MCF 10A (cell line): ENCODE data around the gene RPS28. TPM values are rescaled to one million over a fixed set of nuclear protein-coding genes. Genes with fewer than 3 reads are reported as not detected.
"Not testable (repeated sequence)": the region's sequence is repeated elsewhere in the genome, so short reads cannot be mapped to it uniquely, and the experiment has no call there.

Source experiments
- BruUV-seq: library from RNA; stranded (reverse); fragments of 400-500 nt; replicated peaks from 2 replicates; lab custom pipeline; 2021; lab: Mats Ljungman, UMichigan
- CTCF ChIA-PET: fragments of 300-600 bp; sonication (Branson Sonifier 250); formaldehyde crosslinking; extraction: SDS; loops from one replicate; lab custom pipeline; 2021; ENCODE audit warnings: antibody characterized with exemption, inconsistent platforms; lab: Yijun Ruan, JAX
- POLR2A ChIA-PET: fragments of 300-600, 350-650 bp; sonication (Branson Sonifier 250); formaldehyde crosslinking; extraction: SDS; loops from one replicate; lab custom pipeline; 2020; ENCODE audit warnings: antibody characterized with exemption, inconsistent platforms; lab: Yijun Ruan, JAX
- DNase-seq: peaks from one replicate; pipeline ENCODE4 v3.0.0-alpha.2; 2018; ENCODE audit not compliant: unreplicated experiment
- H3K27ac Mint-ChIP-seq: one replicate; pipeline ENCODE4 v1.8.0; 2022; ENCODE audit warnings: mild to moderate bottlenecking, low read depth, mixed read lengths; ENCODE audit not compliant: unreplicated experiment
- H3K27me3 Mint-ChIP-seq: one replicate; pipeline ENCODE4 v1.8.0; 2022; ENCODE audit warnings: mixed read lengths; ENCODE audit not compliant: insufficient read depth, unreplicated experiment
- H3K36me3 Mint-ChIP-seq: one replicate; pipeline ENCODE4 v1.8.0; 2022; ENCODE audit warnings: mild to moderate bottlenecking, moderate library complexity, mixed read lengths; ENCODE audit not compliant: insufficient read depth, unreplicated experiment
- H3K4me1 Mint-ChIP-seq: one replicate; pipeline ENCODE4 v1.8.0; 2022; ENCODE audit warnings: mixed read lengths; ENCODE audit not compliant: insufficient read depth, unreplicated experiment
- H3K4me3 Mint-ChIP-seq: one replicate; pipeline ENCODE4 v1.8.0; 2022; ENCODE audit warnings: mild to moderate bottlenecking, moderate library complexity, mixed read lengths; ENCODE audit not compliant: unreplicated experiment
- H3K9me3 Mint-ChIP-seq: one replicate; pipeline ENCODE4 v1.8.0; 2022; ENCODE audit warnings: mixed read lengths; ENCODE audit not compliant: unreplicated experiment
- CTCF ChIP-seq: fragments of 200-600 bp; IDR thresholded peaks from one replicate; pipeline ENCODE4 v1.8.0; 2022; ENCODE audit warnings: antibody characterized with exemption, mild to moderate bottlenecking; ENCODE audit not compliant: unreplicated experiment
- intact Hi-C: fragments of 100-400 bp; cut with micrococcal nuclease; formaldehyde crosslinking; loops from 2 replicates; pipeline ENCODE4 v1.14.1; 2022
- total RNA-seq: library from RNA; stranded (reverse); gene quantifications from 2 replicates; pipeline ENCODE4 v1.2.3, GENCODE V29; 2022

The RPS28 gene
- total RNA-seq, 1 experiment from 2014 or later: 2,362 TPM

GRCh38 chr19:8316351-8317125 is 4.8 kb upstream of the RPS28 start:
- ChIA-PET POLR2A (no interaction called here), CTCF (interaction anchor here (0.5 to 0.7 kb wide), 3 partner anchors 42 to 122 kb away, joined by 3 read pairs; no protein-coding TSS in a partner anchor)
- no peak for DNase-seq
- Mint-ChIP-seq H3K27me3 (no peaks in the 10 kb centered on the region), H3K9me3 (no peaks in the 10 kb centered on the region), H3K4me1 (peaks cover 7% of the 10 kb centered on the region), H3K27ac (no peak overlapping the region), H3K36me3 (peaks cover 55% of the 10 kb centered on the region), H3K4me3 (no peak overlapping the region)
- BruUV-seq: no TSS peak
- intact Hi-C loops: no loop called here
- no peak for TF ChIP-seq CTCF

- peaks cover 63% of the 10 kb centered on the region for H3K36me3 Mint-ChIP-seq
- BruUV-seq, H3K9me3 Mint-ChIP-seq, H3K4me3 Mint-ChIP-seq, H3K27ac Mint-ChIP-seq, DNase-seq, H3K27me3 Mint-ChIP-seq, H3K4me1 Mint-ChIP-seq, intact Hi-C loops: not testable (repeated sequence)
- ChIA-PET CTCF (interaction anchor here (0.6 to 2.5 kb wide), 5 partner anchors 9 to 258 kb away, joined by 3 to 9 read pairs (median 3); no protein-coding TSS in a partner anchor), POLR2A (interaction anchor here (0.6 kb wide), 1 partner anchor 101 kb away, joined by 3 read pairs; no protein-coding TSS in a partner anchor)
Measured at GRCh38 chr19:8318835-8319234, 2.5 kb upstream of the RPS28 start.

- no peak for DNase-seq
- ChIA-PET CTCF (interaction anchor here (0.6 to 2.5 kb wide), 8 partner anchors 10 to 257 kb away, joined by 3 to 9 read pairs (median 3); partner anchors contain the start of gene MYO1F), POLR2A (interaction anchor here (0.6 to 6.7 kb wide), 10 partner anchors 9 to 1386 kb away, joined by 3 to 70 read pairs (median 12); partner anchors contain the start of genes CD320, HNRNPM, TIMM44 and ZNF414)
- Mint-ChIP-seq H3K36me3 (peaks cover 62% of the 10 kb centered on the region), H3K27ac (peak overlapping the region; percentile 90), H3K4me3 (peak overlapping the region; percentile 88), H3K4me1 (peaks cover 7% of the 10 kb centered on the region), H3K9me3 (no peaks in the 10 kb centered on the region), H3K27me3 (no peaks in the 10 kb centered on the region)
- BruUV-seq: TSS peak; percentile 70
- intact Hi-C loops: no loop called here
- no peak for TF ChIP-seq CTCF
Measured at GRCh38 chr19:8319807-8320520, 1.3 kb upstream of the RPS28 start.

- ChIA-PET POLR2A (interaction anchor here (0.6 to 6.7 kb wide), 18 partner anchors 8 to 1775 kb away, joined by 3 to 70 read pairs (median 4); partner anchors contain the start of genes CD320, HNRNPM, TIMM44 and ZNF414), CTCF (interaction anchor here (0.6 to 2.5 kb wide), 5 partner anchors 10 to 257 kb away, joined by 3 to 9 read pairs (median 3); partner anchors contain the start of gene MYO1F)
- Mint-ChIP-seq H3K4me1 (peaks cover 7% of the 10 kb centered on the region), H3K27me3 (no peaks in the 10 kb centered on the region), H3K9me3 (no peaks in the 10 kb centered on the region), H3K36me3 (peaks cover 61% of the 10 kb centered on the region), H3K4me3 (peak overlapping the region; percentile 88), H3K27ac (peak overlapping the region; percentile 90)
- no peak for TF ChIP-seq CTCF
- intact Hi-C loops: no loop called here
- no TSS peak for BruUV-seq
- DNase-seq: no peak
Measured at GRCh38 chr19:8320564-8321066, 681 bp upstream of the RPS28 start.
